Measurements from ENCODE around the gene MTA1.

Gene MTA1

DNA sequence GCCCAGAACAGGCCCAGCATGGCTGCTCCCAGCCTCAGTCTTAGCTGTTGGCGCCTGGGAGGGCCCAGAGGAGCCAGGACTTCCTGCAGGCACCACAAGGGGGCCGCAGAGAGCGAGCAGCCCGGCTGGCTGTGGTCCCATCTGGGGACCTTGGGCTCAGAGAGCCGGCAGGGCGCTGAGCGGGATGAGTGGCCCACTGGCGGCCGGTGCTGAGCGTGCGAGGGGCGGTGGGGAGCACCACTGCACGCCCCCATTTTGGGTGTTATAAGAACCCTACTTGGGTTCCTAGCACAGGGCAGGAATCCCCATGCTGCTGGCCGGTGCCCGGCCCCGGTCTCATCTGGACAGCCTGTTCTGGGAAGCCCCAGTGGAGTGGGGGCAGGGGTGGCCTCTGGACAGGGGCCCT lies 29.1 kb downstream of the MTA1 start:
- peaks cover 40% of the 10 kb centered on the region for H3K36me3 ChIP-seq
- H3K4me3 ChIP-seq (ENCODE audit: low read depth, low read length): no peak overlapping the region
- no peaks in the 10 kb centered on the region for H3K27me3 ChIP-seq (ENCODE audit: insufficient read depth, low read depth, severe bottlenecking)
- no peaks in the 10 kb centered on the region for H3K9me3 ChIP-seq (ENCODE audit: severe bottlenecking)
- H3K27ac ChIP-seq: peak overlapping the region; percentile 63
- DNase-seq: peak; percentile 83
- TF ChIP-seq, protein P1, sequence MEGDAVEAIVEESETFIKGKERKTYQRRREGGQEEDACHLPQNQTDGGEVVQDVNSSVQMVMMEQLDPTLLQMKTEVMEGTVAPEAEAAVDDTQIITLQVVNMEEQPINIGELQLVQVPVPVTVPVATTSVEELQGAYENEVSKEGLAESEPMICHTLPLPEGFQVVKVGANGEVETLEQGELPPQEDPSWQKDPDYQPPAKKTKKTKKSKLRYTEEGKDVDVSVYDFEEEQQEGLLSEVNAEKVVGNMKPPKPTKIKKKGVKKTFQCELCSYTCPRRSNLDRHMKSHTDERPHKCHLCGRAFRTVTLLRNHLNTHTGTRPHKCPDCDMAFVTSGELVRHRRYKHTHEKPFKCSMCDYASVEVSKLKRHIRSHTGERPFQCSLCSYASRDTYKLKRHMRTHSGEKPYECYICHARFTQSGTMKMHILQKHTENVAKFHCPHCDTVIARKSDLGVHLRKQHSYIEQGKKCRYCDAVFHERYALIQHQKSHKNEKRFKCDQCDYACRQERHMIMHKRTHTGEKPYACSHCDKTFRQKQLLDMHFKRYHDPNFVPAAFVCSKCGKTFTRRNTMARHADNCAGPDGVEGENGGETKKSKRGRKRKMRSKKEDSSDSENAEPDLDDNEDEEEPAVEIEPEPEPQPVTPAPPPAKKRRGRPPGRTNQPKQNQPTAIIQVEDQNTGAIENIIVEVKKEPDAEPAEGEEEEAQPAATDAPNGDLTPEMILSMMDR (IDR thresholded peaks at IDR 0.05; ENCODE audit: low read depth, low read length): peak; percentile 91

DNA sequence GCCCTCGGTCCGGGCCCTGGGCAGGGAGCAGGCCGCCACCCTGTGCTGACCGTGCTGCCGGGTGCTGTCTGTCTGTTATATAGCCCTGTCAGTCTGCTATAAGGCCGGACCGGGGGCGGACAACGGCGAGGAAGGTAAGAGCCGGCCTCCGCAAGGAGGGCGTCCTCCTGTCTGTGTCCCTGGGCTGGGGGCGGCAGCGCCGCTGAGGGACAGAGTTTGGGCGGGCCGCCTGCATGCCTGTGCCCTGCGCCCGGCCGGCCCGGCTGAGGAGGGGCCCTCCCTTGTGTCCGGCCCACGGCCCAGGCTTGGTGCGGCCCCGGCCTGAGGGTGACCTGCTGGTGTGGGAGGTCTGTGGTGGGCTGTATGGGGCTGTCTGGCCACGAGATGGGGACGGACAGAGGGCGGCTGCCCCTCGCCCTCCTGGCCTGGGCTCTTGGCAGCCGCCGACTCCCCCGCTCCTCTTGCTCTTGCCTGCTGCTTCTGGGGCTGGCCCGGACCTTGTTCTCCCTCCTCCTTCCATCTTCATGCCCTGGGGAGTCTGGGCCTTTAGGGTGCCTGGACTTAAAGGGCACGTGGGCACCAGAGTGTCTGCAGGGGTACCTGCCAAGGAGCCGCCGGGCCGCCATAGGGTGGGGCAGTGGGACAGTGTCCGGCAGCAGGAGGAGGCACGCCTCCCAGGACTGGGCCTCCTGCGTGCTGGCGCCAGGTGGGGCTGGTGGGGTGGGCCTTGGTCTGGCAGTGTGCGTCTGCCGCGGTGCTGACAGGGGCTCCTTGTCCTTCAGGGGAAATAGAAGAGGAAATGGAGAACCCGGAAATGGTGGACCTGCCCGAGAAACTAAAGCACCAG lies 29.9 kb downstream of the MTA1 start:
- Histone ChIP-seq H3K36me3 (peaks cover 48% of the 10 kb centered on the region), H3K9me3 (ENCODE audit: severe bottlenecking) (no peaks in the 10 kb centered on the region), H3K27ac (0 out of 2 replicates have a peak overlapping the region, but pooled peaks have one; percentile 1), H3K27me3 (ENCODE audit: insufficient read depth, low read depth, severe bottlenecking) (no peaks in the 10 kb centered on the region), H3K4me3 (ENCODE audit: low read depth, low read length) (no peak overlapping the region)
- no peak for DNase-seq
- TF ChIP-seq, protein P1 (IDR thresholded peaks at IDR 0.05; ENCODE audit: low read depth, low read length): no peak

DNA sequence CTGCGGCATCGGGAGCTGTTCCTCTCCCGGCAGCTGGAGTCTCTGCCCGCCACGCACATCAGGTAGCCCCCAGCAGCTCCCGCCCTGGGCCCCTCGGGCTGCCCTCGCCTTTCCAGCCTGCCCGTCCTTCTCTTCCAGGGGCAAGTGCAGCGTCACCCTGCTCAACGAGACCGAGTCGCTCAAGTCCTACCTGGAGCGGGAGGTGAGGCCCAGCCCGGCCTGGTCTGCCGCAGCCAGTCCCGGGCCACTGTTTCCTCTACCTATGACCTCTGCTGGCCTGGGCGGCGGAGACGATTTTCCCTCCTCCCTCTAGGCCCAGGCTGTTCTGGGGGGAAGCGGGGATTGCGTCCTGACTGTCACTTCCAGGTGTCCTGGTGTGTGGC lies 30.5 kb downstream of the MTA1 start:
- Histone ChIP-seq H3K27me3 (ENCODE audit: insufficient read depth, low read depth, severe bottlenecking) (no peaks in the 10 kb centered on the region), H3K4me3 (ENCODE audit: low read depth, low read length) (no peak overlapping the region), H3K36me3 (peaks cover 49% of the 10 kb centered on the region), H3K27ac (no peak overlapping the region), H3K9me3 (ENCODE audit: severe bottlenecking) (no peaks in the 10 kb centered on the region)
- TF ChIP-seq, protein P1 (IDR thresholded peaks at IDR 0.05; ENCODE audit: low read depth, low read length): no peak
- no peak for DNase-seq

DNA sequence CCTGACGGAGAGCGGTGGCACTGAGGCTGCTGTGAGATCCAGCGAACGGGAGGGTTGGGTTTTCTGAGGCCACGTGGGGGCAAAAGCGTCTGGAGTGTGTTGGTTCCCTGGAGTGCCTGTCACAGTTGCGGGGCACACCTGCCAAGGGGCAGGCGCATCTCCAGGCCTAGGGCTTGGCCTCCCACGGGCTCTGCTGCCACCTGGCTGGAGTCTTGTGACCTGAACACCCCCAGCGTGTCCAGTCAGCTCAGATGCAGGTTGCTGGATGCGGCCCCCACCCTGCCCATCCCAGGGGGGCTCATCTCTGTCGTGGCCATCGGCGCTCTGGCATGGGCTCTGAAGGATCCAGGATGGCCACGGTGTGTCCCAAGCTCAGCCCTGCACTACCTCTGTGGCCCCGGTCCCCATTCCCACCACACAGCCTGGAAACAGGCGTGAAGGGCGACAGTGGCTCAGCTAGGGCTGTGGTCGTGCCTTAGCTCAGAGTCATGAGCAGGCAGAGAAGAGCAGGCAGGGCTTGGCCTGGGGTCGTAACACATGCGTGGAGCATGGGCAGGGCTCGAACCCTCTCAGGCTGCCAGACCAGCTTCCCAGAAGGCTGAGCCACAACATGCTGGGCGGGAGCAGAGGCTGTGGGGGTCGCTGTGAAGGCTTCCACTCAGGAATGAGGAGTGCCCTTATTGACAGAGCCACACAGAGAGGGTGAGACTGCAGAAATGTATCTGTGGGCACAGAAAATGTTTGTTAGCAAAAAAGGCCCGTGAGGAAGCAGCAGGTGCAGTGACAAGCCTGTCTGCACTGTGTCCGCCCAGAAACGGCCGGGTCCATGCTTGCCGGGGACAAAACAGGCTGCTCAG lies 31.5 kb downstream of the MTA1 start:
- H3K4me3 ChIP-seq (ENCODE audit: low read depth, low read length): no peak overlapping the region
- no peak for DNase-seq
- no peak overlapping the region for H3K27ac ChIP-seq
- TF ChIP-seq, protein P1 (IDR thresholded peaks at IDR 0.05; ENCODE audit: low read depth, low read length): no peak
- H3K36me3 ChIP-seq: peaks cover 56% of the 10 kb centered on the region
- no peaks in the 10 kb centered on the region for H3K27me3 ChIP-seq (ENCODE audit: insufficient read depth, low read depth, severe bottlenecking)
- H3K9me3 ChIP-seq (ENCODE audit: severe bottlenecking): no peaks in the 10 kb centered on the region

DNA sequence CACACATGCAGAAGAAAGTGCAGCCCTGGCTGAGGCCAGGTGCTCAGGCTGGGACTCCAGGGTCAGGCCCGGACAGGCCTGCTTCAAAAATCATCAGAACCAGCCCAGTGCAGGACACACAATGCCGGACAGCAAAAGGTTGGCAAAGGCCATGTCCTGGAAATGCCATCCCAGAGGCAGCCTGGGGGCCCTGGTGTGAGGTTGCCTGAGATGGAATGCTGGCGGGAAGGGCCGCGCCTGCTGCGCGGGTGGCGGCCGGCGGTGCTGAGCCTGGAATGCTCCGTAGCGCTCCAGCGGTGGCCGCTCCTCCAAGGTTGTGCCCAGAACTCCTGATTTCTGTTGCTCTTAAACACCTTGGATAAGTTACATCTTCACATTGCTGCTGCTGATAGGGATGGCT lies 33.3 kb downstream of the MTA1 start:
- no peaks in the 10 kb centered on the region for H3K27me3 ChIP-seq (ENCODE audit: insufficient read depth, low read depth, severe bottlenecking)
- H3K9me3 ChIP-seq (ENCODE audit: severe bottlenecking): no peaks in the 10 kb centered on the region
- TF ChIP-seq, protein P1 (IDR thresholded peaks at IDR 0.05; ENCODE audit: low read depth, low read length): no peak
- DNase-seq: no peak
- no peak overlapping the region for H3K4me3 ChIP-seq (ENCODE audit: low read depth, low read length)
- H3K36me3 ChIP-seq: peaks cover 72% of the 10 kb centered on the region
- no peak overlapping the region for H3K27ac ChIP-seq

Measured in WERI-Rb-1 (cell line).